HEK293 (cell line): ENCODE measurements around the gene TRIM29.

Experiments
- CTCF ChIA-PET: fragments of 350-600 bp; formaldehyde crosslinking; extraction: SDS; loops from one replicate; lab custom pipeline; 2021; ENCODE audit warnings: antibody characterized with exemption; lab: Yijun Ruan, JAX
- POLR2A ChIA-PET: fragments of 300-600 bp; formaldehyde crosslinking; extraction: SDS; loops from one replicate; lab custom pipeline; 2020; ENCODE audit warnings: antibody characterized with exemption, inconsistent platforms; lab: Yijun Ruan, JAX
- H3K27ac ChIP-seq: fragments of 200-500 bp; sonication (Bioruptor generic); 2 replicates; pipeline ENCODE4 v1.5.1; 2014; ENCODE audit warnings: low read depth, low read length, control low read depth, inconsistent platforms; ENCODE audit errors: extremely low read depth
- H3K36me3 ChIP-seq, 2 experiments: fragments of 200-500 bp in 1 of 2; sonication (Bioruptor generic) in 1 of 2; 1 replicate in 1 of 2; 2 replicates in 1 of 2; pipeline ENCODE4 v1.5.1; 2014 to 2017; ENCODE audit warnings: inconsistent platforms in 2 of 2, low read length in 2 of 2; ENCODE audit not compliant: control insufficient read depth in 2 of 2, insufficient read depth in 1 of 2
- H3K4me1 ChIP-seq: fragments of 200-500 bp; sonication (Bioruptor generic); 2 replicates; pipeline ENCODE4 v1.5.1; 2014; ENCODE audit warnings: mild to moderate bottlenecking, low read length, inconsistent platforms; ENCODE audit not compliant: control insufficient read depth, insufficient read depth
- H3K4me3 ChIP-seq: 2 replicates; pipeline ENCODE4 v1.5.1; 2011; ENCODE audit warnings: low read depth, mild to moderate bottlenecking, control low read depth, low read length, moderate library complexity
- H3K9me3 ChIP-seq: fragments of 200-500 bp; sonication (Bioruptor generic); 2 replicates; pipeline ENCODE4 v1.5.1; 2014; ENCODE audit warnings: low read depth, low read length, inconsistent platforms; ENCODE audit not compliant: control insufficient read depth, insufficient read depth
- BCL11A ChIP-seq: fragments of 450-650 bp; formaldehyde crosslinking; IDR thresholded peaks from 2 replicates; pipeline ENCODE4 v1.5.1; 2016; ENCODE audit warnings: low read depth, missing biosample characterization, missing genetic modification characterization
- EGR2 ChIP-seq: fragments of 450-650 bp; formaldehyde crosslinking; IDR thresholded peaks from 2 replicates; pipeline ENCODE4 v1.5.1; 2016; ENCODE audit warnings: low read depth, missing biosample characterization, missing genetic modification characterization
- GLIS1 ChIP-seq: fragments of 450-650 bp; formaldehyde crosslinking; IDR thresholded peaks from 2 replicates; pipeline ENCODE4 v1.5.1; 2016; ENCODE audit warnings: missing biosample characterization, missing genetic modification characterization
- GLIS2 ChIP-seq: fragments of 450-650 bp; formaldehyde crosslinking; IDR thresholded peaks from 2 replicates; pipeline ENCODE4 v1.5.1; 2016; ENCODE audit warnings: missing biosample characterization, missing genetic modification characterization
- KLF8 ChIP-seq: fragments of 450-650 bp; formaldehyde crosslinking; IDR thresholded peaks from 2 replicates; pipeline ENCODE4 v1.5.1; 2016; ENCODE audit warnings: missing biosample characterization, missing genetic modification characterization
- OSR2 ChIP-seq: fragments of 450-650 bp; formaldehyde crosslinking; IDR thresholded peaks from 2 replicates; pipeline ENCODE4 v1.5.1; 2016; ENCODE audit warnings: missing biosample characterization, missing genetic modification characterization
- PRDM2 ChIP-seq: fragments of 450-650 bp; formaldehyde crosslinking; IDR thresholded peaks from 2 replicates; pipeline ENCODE4 v1.5.1; 2016; ENCODE audit warnings: missing biosample characterization, missing genetic modification characterization, borderline replicate concordance
- REPIN1 ChIP-seq: fragments of 450-650 bp; formaldehyde crosslinking; IDR thresholded peaks from 2 replicates; pipeline ENCODE4 v1.5.1; 2017; ENCODE audit warnings: missing biosample characterization, missing genetic modification characterization, low read depth
- SP7 ChIP-seq: fragments of 450-650 bp; formaldehyde crosslinking; IDR thresholded peaks from 2 replicates; pipeline ENCODE4 v1.5.1; 2016; ENCODE audit warnings: missing biosample characterization, missing genetic modification characterization
- WT1 ChIP-seq: fragments of 450-650 bp; formaldehyde crosslinking; IDR thresholded peaks from 2 replicates; pipeline ENCODE4 v1.5.1; 2016; ENCODE audit warnings: missing biosample characterization, missing genetic modification characterization
- YY2 ChIP-seq: fragments of 450-650 bp; formaldehyde crosslinking; IDR thresholded peaks from 2 replicates; pipeline ENCODE4 v1.5.1; 2016; ENCODE audit warnings: missing biosample characterization, missing genetic modification characterization
- ZBTB17 ChIP-seq: fragments of 450-650 bp; formaldehyde crosslinking; IDR thresholded peaks from 2 replicates; pipeline ENCODE4 v1.5.1; 2016; ENCODE audit warnings: missing biosample characterization, missing genetic modification characterization
- ZBTB48 ChIP-seq: fragments of 450-650 bp; formaldehyde crosslinking; IDR thresholded peaks from 2 replicates; pipeline ENCODE4 v1.5.1; 2016; ENCODE audit warnings: missing biosample characterization, missing genetic modification characterization
- ZBTB8A ChIP-seq: fragments of 450-650 bp; formaldehyde crosslinking; IDR thresholded peaks from 2 replicates; pipeline ENCODE4 v1.5.1; 2016; ENCODE audit warnings: missing biosample characterization, missing genetic modification characterization
- ZIC2 ChIP-seq: fragments of 450-650 bp; formaldehyde crosslinking; IDR thresholded peaks from 2 replicates; pipeline ENCODE4 v1.5.1; 2016; ENCODE audit warnings: missing biosample characterization, missing genetic modification characterization
- ZNF16 ChIP-seq: fragments of 450-650 bp; formaldehyde crosslinking; IDR thresholded peaks from 2 replicates; pipeline ENCODE4 v1.5.1; 2016; ENCODE audit warnings: low read depth, missing biosample characterization, missing genetic modification characterization
- ZNF18 ChIP-seq: fragments of 450-650 bp; formaldehyde crosslinking; IDR thresholded peaks from 2 replicates; pipeline ENCODE4 v1.5.1; 2016; ENCODE audit warnings: missing biosample characterization, missing genetic modification characterization
- ZNF248 ChIP-seq: fragments of 450-650 bp; formaldehyde crosslinking; IDR thresholded peaks from 2 replicates; pipeline ENCODE4 v1.5.1; 2017; ENCODE audit warnings: missing biosample characterization, missing genetic modification characterization
- ZNF274 ChIP-seq, 2 experiments: fragments of 200-500 bp in 1 of 2; fragments of 450-650 bp in 1 of 2; sonication (Bioruptor generic) in 1 of 2; formaldehyde crosslinking in 1 of 2; IDR thresholded peaks; 2 replicates each; pipeline versions ENCODE4 v1.5.1 to v1.6.1; 2014 to 2016; ENCODE audit warnings: borderline replicate concordance in 1 of 2, inconsistent platforms in 1 of 2, low read length in 1 of 2, missing biosample characterization in 1 of 2, missing genetic modification characterization in 1 of 2
- ZNF398 ChIP-seq: fragments of 450-650 bp; formaldehyde crosslinking; IDR thresholded peaks from 2 replicates; pipeline ENCODE4 v1.5.1; 2017; ENCODE audit warnings: missing biosample characterization, missing genetic modification characterization
- ZNF48 ChIP-seq: fragments of 450-650 bp; formaldehyde crosslinking; IDR thresholded peaks from 2 replicates; pipeline ENCODE4 v1.5.1; 2016; ENCODE audit warnings: missing biosample characterization, missing genetic modification characterization
- ZNF529 ChIP-seq: fragments of 450-650 bp; formaldehyde crosslinking; IDR thresholded peaks from 2 replicates; pipeline ENCODE4 v1.5.1; 2017; ENCODE audit warnings: missing genetic modification characterization, missing biosample characterization; ENCODE audit not compliant: insufficient replicate concordance
- ZNF555 ChIP-seq: fragments of 450-650 bp; formaldehyde crosslinking; conservative IDR thresholded peaks from 2 replicates; pipeline ENCODE4 v1.5.1; 2017; ENCODE audit warnings: missing biosample characterization, mild to moderate bottlenecking, missing genetic modification characterization, inconsistent platforms
- ZNF580 ChIP-seq: fragments of 450-650 bp; formaldehyde crosslinking; IDR thresholded peaks from 2 replicates; pipeline ENCODE4 v1.5.1; 2016; ENCODE audit warnings: missing biosample characterization, missing genetic modification characterization
- ZNF600 ChIP-seq: fragments of 450-650 bp; formaldehyde crosslinking; IDR thresholded peaks from 2 replicates; pipeline ENCODE4 v1.5.1; 2016; ENCODE audit warnings: missing biosample characterization, missing genetic modification characterization
- ZNF76 ChIP-seq: fragments of 450-650 bp; formaldehyde crosslinking; IDR thresholded peaks from 2 replicates; pipeline ENCODE4; 2016; ENCODE audit warnings: low read depth, missing biosample characterization, missing genetic modification characterization, borderline replicate concordance
- ZNF785 ChIP-seq: fragments of 450-650 bp; formaldehyde crosslinking; IDR thresholded peaks from 2 replicates; pipeline ENCODE4 v1.5.1; 2016; ENCODE audit warnings: missing biosample characterization, missing genetic modification characterization
- ZSCAN23 ChIP-seq: fragments of 450-650 bp; formaldehyde crosslinking; IDR thresholded peaks from 2 replicates; pipeline ENCODE4 v1.5.1; 2016; ENCODE audit warnings: missing biosample characterization, missing genetic modification characterization
- ZSCAN30 ChIP-seq: fragments of 450-650 bp; IDR thresholded peaks from 2 replicates; pipeline ENCODE4 v1.5.1; 2018; ENCODE audit warnings: missing biosample characterization, mild to moderate bottlenecking, missing genetic modification characterization, moderate library complexity

TRIM29 gene

GRCh38 chr11:120096369-120097191 lies 41.3 kb downstream of the TRIM29 start:
- Histone ChIP-seq H3K36me3 (no peaks in the 10 kb centered on the region), H3K9me3 (no peaks in the 10 kb centered on the region), H3K27ac (no peak overlapping the region), H3K4me3 (no peak overlapping the region), H3K4me1 (no peaks in the 10 kb centered on the region)
- ChIA-PET POLR2A (no interaction called here), CTCF (interaction anchor here (0.8 to 1.8 kb wide), 3 partner anchors 11 to 20 kb away, joined by 4 to 5 read pairs (median 4); no protein-coding TSS in a partner anchor)
- TF ChIP-seq PRDM2 (no peak), WT1 (tag by site-specific recombination) (0 out of 2 replicates have a peak, but pooled peaks have one; percentile 30), ZNF529 (tag by site-specific recombination) (no peak), ZNF555 (tag by site-specific recombination) (no peak), ZBTB8A (tag by site-specific recombination) (peak; percentile 72), ZNF76 (tag by site-specific recombination) (peak; percentile 59; the same call in 1 of the 2 replicates), ZBTB48 (no peak), ZNF48 (tag by site-specific recombination) (no peak), KLF8 (tag by site-specific recombination) (no peak), ZSCAN30 (tag by site-specific recombination) (no peak), ZNF248 (tag by site-specific recombination) (no peak), EGR2 (peak; percentile 56; the same call in 1 of the 2 replicates), REPIN1 (tag by site-specific recombination) (no peak), ZSCAN23 (tag by site-specific recombination) (no peak), ZNF274 (IDR thresholded peaks at IDR 0.05; ENCODE audit: low read length) (no peak), ZNF274 (tag by site-specific recombination; IDR thresholded peaks at IDR 0.05; ENCODE audit: borderline replicate concordance) (no peak), GLIS2 (tag by site-specific recombination) (no peak), BCL11A (no peak), ZNF16 (tag by site-specific recombination) (no peak), ZNF398 (tag by site-specific recombination) (peak; percentile 57), OSR2 (tag by site-specific recombination) (peak; percentile 56), SP7 (tag by site-specific recombination) (peak; percentile 44; the same call in 1 of the 2 replicates), ZNF18 (tag by site-specific recombination) (no peak), ZNF600 (tag by site-specific recombination) (peak; percentile 47; the same call in 1 of the 2 replicates), ZIC2 (tag by site-specific recombination) (peak; percentile 92), GLIS1 (tag by site-specific recombination) (peak; percentile 80), ZNF785 (tag by site-specific recombination) (no peak), ZNF580 (tag by site-specific recombination) (no peak), ZBTB17 (tag by site-specific recombination) (0 out of 2 replicates have a peak, but pooled peaks have one; percentile 24), YY2 (tag by site-specific recombination) (no peak)
